Right lobe of liver (tissue), 4 donors: ENCODE measurements around the gene TPPP3.

Experiments
- CTCF ChIP-seq, 4 donors: fragments of 200-600 bp in 3 of 4; fragments of 450-650 bp in 1 of 4; IDR thresholded peaks; one replicate each; pipeline versions ENCODE4 v1.5.1 to v1.8.0; 2016 to 2022; ENCODE audit warnings: antibody characterized with exemption in 4 of 4, mild to moderate bottlenecking in 2 of 4
- POLR2A ChIP-seq: fragments of 450-650 bp; IDR thresholded peaks from one replicate; pipeline ENCODE4 v1.6.1; 2017; ENCODE audit warnings: antibody characterized with exemption, mild to moderate bottlenecking
- donor health status: DM: no; HTN: no; CAD: no.
- donor health status: DM: no; HTN: no; CAD: no.
- donor health status: DM: no; HTN: yes; CAD: no.

GRCh38 chr16:67411339-67411738, 18.0 kb upstream of the TPPP3 start:
- TF ChIP-seq POLR2A (no peak), CTCF (IDR thresholded peaks at IDR 0.05) (no peak)
